T-helper 22 cell (primary cell): ENCODE measurements around the gene ARFGAP2.

Experiments
- DNase-seq: peaks from one replicate; pipeline ENCODE4 v3.0.0-alpha.2; 2020; ENCODE audit warnings: low read depth

The ARFGAP2 gene

GRCh38 chr11:47171061-47171838 lies 5.4 kb downstream of the ARFGAP2 start:
- DNase-seq, result no peak

GRCh38 chr11:47166368-47166767 lies 10.3 kb downstream of the ARFGAP2 start:
- no peak for DNase-seq

GRCh38 chr11:47165253-47165840 lies 11.3 kb downstream of the ARFGAP2 start:
- no peak for DNase-seq

GRCh38 chr11:47164321-47164720 lies 12.4 kb downstream of the ARFGAP2 start:
- no peak for DNase-seq

- DNase-seq, result no peak
Measured at GRCh38 chr11:47163898-47164297, 12.8 kb downstream of the ARFGAP2 start.

DNA sequence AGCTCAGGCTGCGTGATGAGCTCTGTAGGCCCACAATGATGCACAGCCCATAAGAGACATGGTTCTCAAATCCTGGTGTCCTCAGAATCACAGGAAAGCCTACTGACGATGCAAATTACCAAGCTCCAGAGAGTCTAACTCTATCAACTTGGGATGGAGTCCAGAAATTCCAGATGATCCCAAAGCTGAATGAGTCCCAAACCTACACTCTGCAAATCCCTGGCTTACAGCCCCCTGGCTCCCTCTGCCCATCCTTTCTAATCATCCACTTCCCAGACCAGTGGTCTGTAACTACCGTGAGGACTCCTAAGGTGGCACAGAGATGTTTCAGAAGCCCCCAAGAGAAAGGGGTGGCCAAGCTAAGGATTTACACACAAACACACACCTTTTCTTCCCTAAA lies 13.5 kb downstream of the ARFGAP2 start:
- DNase-seq, result no peak

GRCh38 chr11:47162426-47162825 lies 14.3 kb downstream of the ARFGAP2 start:
- DNase-seq, result no peak

GRCh38 chr11:47161890-47162289 lies 14.8 kb downstream of the ARFGAP2 start:
- no peak for DNase-seq

DNA sequence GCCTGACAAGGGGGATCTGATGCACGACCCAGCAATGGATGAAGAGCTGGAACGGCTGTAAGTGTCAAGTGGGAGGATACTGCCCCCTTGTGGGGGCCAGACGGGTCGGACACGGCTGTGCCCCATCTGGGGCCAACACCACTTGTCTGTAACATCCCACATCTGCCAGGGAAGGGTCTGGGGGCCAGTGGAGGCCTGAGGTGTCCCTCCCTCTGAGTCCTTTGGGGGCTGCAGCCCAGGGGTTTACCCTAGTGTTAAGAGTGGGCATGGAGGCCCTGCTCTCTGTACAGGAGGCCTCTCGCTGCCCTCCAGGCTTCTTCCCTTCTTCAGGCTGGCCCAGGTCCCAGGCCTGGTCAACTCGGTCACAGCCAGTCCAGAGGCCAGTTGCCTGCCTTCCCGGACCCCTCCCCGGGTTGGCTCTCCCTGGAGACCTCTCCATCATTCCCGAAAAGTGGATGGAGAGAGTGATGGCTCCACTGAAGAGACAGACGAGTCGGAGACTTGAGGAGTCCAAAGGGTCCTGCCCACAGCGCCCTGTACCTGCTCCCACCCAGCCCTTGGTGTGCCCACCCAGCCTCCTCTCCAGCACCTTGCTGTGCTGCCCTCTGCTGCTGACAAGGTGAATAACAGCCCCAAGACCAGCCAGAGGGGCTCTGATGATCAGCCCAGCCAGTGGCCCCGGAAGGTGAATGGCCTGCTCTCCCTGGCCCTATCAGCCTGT lies 15.4 kb downstream of the ARFGAP2 start:
- DNase-seq, result no peak

DNA sequence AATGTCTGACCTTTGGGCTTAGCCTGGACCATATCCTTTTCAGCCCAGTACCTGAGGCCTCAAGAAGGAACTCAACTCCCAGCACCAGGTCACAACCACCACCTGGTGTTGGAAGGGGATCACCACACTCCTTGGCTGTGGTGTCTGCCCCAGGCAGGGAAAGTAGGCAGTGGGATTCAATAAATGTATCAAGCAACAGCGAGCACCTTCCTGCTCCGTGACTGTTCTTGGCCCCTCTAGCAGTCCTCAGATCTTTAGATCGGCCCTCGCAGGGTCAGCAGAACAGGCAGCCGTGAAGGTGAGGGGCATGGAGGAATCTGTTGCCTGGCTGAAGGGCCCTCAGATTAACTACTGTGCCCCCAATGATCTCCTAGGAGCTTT lies 15.9 kb downstream of the ARFGAP2 start:
- DNase-seq, result no peak

GRCh38 chr11:47158242-47158641 lies 18.4 kb downstream of the ARFGAP2 start:
- no peak for DNase-seq

GRCh38 chr11:47157805-47158204 lies 18.9 kb downstream of the ARFGAP2 start:
- no peak for DNase-seq

DNA sequence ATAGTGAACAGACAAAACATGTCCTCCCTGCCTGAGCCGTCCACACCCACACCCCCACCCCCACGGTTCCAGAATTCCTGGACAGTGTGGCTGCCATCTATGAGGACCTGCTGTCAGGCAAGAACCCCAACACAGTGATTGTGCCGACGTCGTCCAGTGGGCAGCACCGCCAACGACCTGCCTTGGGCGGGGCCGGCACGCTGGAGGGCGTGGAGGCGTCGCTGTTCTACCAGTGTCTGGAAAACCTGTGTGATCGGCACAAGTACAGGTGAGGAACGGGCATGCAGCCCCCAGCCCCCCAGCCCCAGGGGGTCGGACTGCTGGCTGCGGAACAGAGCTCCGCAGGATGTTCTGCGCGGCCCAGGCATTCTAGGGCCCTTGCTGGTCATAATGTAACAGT lies 19.7 kb downstream of the ARFGAP2 start:
- DNase-seq, result no peak

- no peak for DNase-seq
Measured at GRCh38 chr11:47156333-47156732, 20.3 kb downstream of the ARFGAP2 start.

- no peak for DNase-seq
Measured at GRCh38 chr11:47155879-47156278, 20.8 kb downstream of the ARFGAP2 start.

GRCh38 chr11:47154616-47155570 lies 21.8 kb downstream of the ARFGAP2 start:
- DNase-seq, result no peak

- DNase-seq, result no peak
Measured at GRCh38 chr11:47152953-47153950, 23.4 kb downstream of the ARFGAP2 start.

- no peak for DNase-seq
Measured at GRCh38 chr11:47152126-47152952, 24.3 kb downstream of the ARFGAP2 start.

DNA sequence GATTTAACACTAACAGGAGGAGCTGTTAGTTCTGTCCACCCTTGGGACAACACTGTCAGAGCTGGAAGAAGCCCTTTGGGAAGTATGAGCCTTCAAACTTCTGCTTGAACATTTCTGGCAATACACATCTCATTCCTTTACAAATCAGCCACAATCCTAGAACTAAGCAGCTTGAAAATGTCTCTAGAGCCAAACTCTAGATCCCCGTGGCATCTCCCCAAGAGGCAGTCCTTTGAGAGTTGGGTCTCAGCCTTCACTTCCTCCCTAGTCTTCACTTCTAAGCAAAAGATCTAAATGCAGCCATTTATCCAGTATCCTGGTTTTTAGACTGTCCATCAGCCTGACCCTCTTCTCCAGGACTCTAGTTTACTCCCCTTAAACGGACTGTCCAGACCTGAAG lies 26.9 kb downstream of the ARFGAP2 start:
- no peak for DNase-seq
